Daoy (cell line): ENCODE measurements around the gene VPS26A. TPM values are rescaled to one million over a fixed set of nuclear protein-coding genes. Genes with fewer than 3 reads are reported as not detected.

Experiments
- DNase-seq: peaks from one replicate; pipeline ENCODE4 v3.0.0-alpha.2; 2015; ENCODE audit warnings: low read depth
- total RNA-seq: library from RNA; depleted of rRNA; stranded (reverse); fragments of >200 nt; shearing (Covaris generic); gene quantifications from 2 replicates; pipeline ENCODE4 v1.2.3, GENCODE V29; 2014; rRNA removed

VPS26A gene
- 21.7 and 32.5 TPM in 2 replicates for total RNA-seq

DNA sequence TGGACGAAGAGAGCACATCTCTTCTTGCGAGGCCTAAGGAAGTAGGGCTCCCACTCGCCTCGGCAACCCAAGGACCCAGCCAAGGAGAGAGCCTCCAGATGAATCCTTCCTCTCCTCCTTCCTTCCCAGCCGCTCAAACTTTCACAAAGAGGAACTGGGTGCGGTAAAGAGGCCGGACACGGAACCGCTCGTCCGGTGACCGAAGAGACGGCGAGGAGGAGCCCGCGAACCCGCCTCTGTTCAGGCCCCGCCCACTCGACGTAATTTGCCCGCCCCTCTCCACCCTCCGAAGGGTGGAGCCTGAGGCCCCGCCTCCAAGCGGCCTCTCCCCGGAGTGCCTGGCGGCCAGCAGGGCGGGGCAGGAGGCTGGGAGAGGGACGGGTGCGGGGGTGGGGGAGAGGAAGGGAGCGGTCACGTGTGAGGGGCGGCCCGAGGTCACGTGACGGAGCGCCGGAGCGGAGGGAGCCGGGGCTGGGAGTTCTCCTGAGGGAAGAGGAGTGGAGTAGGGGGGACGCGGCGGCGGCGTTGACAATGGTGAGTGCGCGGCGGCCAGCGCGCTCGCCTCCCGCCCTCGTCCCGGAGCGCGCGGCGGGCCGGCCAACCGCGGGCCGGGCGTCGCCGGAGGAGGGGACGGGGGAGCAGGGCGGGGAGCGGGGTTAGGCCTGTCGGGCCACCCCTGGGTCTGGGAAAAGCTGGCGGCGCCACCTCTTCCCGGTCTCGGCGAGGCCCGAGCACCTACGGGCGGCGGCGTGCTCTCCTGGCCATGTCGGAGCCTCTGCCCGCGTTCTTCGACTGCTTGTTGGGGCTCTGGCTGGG lies at the start of gene VPS26A:
Gene VPS26A, plus strand, starts transcription at position 432 of the 816 bp plus-strand sequence. Its CDS starts 100 bp downstream, at position 532.
- DNase-seq, result peak; percentile 98

DNA sequence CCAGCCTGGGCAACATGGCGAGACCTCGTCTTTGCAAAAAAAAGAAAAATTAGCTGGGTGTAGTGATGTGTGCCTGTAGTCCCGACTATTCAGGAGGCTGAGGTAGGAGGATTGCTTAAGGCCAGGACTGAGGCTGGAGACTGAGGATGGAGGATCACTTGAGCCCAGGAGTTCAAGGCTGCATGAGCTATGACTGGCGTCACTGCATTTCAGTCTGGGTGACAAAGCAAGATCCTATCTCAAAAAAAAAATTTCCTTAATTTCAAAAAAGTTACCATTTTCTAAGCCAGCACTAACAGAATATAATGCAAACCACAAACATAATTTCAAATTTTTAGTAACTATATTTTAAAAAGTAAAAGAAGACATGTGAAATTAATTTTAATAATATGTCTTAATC lies 49.4 kb upstream of the VPS26A start:
- DNase-seq, result no peak

DNA sequence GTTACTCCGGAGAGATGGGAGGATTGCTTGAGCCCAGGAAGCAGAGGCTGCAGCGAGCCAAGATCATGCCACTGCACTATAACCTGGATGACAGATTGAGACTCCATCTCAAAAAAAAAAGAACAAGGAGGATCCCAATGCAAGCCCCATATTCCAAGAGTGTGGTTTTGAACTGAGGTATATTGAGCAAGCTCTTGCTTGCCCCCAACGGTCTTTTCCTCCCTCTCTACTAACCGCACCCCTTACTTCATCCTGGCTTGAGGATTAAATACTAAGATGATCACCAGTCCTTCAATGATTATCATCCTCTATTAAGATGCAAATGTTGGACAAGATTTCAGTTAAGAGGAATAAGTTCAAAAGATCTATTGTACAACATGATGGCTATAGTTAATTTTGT lies 48.5 kb upstream of the VPS26A start:
- DNase-seq, result no peak

DNA sequence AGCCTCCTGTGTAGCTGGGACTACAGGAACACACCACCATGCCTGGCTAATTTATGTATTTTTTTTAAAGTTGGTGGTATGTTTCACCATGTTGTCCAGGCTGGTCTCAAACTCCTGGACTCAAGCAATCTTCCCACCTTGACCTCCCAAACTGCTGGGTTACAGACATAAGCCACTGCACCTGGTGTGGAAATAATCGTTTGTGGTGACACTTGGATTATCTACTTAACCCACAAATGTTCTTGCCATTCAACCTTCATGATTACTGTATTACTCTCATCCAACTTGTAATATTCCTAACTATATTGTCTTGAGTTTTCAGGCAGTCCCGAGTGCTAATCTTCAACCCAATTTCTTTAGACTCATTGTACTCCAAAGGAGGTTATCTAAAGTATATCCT lies 45.7 kb upstream of the VPS26A start:
- DNase-seq, result no peak

DNA sequence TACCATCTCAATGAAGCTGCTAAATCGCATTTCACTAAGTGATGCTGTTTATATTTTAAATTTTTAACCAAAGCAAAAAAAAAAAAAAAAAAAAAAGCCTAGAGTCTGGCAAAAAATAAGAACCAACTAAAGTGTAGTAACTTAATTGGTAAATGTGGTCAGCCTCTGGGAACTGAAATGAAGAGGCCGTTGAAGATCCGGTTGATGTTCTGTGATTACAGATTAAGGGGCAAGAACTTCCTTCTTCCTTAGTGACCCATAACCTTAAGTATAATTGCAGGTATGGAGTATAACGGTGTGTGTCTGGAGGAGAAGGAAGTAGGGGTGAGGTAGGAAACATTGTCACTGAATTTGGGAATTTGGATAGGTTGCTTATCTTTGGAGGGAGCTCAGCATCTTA lies 43.8 kb upstream of the VPS26A start:
- DNase-seq, result no peak

DNA sequence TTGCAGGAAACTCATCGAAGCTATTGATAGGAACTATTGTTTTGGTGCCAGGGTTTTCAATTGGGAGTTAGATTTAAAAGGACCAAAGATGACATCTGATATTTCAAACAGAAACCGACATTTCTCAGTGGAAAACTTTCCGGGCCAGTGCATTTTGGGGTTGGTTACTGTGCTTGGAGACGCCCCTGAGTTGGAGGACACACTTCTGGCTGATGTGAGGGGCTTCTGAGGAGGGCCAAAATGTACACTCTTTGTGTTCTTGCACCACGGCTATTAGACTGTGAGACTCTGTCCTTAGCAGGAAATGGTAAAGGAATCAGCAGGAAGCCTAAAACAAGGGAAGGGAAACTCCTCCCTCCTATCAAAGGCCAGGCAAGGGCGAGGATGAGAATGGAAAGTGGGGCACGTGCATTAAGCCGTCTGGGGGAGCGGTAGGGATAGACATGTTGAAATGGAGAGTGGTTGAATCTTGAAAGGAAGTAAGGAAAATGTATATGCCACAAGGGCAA lies 37.9 kb upstream of the VPS26A start:
- no peak for DNase-seq

DNA sequence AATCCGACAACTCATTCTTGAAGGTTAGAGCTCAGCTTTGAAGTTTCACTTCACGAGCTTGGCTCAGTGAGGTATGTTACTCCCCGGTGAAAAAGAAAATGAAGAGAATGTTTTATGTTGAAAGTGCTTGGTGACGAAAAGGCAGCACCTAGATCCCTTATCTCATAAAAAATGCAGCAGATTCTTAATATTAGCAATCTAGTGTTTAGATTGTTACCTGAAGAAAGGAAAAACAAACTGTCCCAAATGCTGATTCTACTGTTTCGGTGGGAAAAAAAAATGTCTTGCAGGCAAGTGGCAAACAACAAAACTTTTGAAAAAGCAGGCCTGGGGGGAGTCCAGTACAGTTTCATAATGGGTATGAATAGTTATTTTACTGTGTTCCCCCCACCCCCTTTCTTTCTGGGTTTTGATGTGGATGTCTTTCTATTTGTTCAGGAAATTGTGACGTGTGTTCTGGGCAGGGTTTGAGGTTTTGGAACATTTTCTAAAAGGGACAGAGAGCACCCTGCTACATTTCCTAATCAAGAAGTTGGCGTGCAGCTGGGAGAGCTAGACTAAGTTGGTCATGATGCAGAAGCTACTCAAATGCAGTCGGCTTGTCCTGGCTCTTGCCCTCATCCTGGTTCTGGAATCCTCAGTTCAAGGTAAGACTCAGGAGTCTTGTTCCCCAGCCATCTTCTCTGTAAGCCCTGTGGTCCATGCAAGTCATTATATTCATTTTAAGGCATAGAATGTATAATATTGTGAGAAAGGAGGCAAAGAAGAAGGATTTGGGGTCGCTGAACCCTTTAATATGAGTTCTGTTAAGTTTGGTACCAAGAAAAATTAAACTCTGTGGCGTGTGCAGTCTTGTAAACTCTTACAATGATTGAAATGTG lies 36.1 kb upstream of the VPS26A start, which contains the start of gene SRGN:
Gene SRGN, plus strand, starts transcription at position 514 of the 881 bp plus-strand sequence. Its CDS starts 55 bp downstream, at position 569.
- no peak for DNase-seq

DNA sequence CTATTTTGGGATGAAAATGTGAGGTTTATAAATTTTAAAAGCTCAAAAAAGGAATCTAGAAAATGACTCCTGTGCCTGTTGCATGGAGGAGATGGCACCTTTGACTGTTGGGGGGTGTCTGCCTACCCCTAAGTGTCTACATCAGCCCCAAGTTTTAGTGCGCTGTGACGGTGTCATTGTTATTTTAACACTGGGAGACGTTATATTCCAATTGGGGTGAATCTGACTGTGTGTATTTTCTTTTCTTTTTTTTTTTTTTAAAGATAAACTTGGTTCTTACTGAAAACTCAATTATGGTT lies 35.6 kb upstream of the VPS26A start:
- DNase-seq, result no peak

DNA sequence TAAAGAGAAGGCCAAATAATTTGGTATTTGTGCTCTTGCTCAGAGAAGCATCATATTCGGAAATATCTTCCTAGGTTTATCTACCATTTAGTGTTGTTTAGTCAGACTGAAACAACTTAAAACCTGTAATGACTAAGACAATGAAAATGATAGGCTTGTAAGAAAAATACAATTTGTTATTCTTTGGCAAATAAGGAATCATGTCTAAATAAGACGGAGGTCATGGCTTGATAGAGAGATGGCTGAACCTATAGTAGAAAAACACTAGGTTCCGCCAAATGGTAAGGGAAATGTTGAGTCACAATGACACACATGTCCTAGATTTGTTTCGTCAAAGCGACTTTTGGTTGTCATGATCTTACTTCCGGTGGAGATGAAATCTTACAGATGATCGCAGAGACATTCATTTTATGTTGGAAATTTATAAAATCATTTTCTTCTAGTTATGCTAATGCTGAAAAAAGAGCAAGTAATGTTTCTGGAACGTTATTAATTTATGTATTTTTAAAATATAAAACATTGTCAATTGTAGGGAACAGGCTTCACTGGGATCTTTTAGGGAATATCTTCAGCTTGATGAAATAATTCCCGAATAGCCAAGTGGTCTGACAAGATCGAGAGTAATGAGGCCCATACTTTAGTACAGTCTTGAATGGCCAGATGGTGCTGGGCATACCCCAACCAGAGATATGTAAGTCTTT lies 35.0 kb upstream of the VPS26A start:
- DNase-seq, result no peak

DNA sequence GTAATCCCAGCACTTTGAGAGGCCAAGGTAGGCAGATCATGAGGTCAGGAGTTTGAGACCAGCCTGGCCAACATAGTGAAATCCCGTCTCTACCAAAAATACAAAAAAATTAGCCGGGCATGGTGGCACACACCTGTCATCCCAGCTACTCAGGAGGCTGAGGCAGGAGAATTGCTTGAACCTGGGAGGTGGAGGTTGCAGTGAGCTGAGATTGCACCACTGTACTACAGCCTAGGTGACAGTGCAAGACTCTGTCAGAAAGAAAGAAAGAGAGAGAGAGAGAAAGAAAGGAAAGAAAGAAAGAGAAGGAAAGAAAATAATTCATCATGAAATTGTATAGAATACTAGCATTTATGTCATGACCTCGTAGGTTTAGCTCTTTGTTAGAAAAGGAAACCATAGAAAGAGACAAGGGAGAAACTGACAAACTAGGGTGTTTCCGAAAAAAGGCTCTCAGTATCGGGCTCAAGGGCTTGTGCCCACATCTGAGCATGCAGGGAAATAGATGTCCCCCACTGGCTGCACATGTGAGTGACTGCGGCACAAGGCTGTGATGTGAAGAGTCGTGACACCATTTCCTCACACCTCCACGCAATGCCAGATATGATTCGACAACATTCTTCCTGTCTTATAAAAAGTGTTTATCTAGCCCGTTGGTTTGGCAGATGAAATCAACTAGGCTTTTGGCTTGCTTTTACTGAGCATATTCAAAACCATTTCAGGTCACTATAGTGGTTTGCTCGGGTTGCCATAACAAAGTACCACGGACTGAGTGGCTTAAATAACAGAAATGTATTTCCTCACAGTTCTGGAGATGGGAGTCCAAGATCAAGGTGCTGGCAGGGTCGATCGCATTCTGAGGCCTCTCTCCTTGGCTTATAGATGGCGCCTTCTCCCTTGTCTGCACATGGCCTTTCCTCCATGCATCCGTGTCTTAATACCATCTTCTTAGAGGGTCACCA lies 34.1 kb upstream of the VPS26A start:
- DNase-seq, result no peak

DNA sequence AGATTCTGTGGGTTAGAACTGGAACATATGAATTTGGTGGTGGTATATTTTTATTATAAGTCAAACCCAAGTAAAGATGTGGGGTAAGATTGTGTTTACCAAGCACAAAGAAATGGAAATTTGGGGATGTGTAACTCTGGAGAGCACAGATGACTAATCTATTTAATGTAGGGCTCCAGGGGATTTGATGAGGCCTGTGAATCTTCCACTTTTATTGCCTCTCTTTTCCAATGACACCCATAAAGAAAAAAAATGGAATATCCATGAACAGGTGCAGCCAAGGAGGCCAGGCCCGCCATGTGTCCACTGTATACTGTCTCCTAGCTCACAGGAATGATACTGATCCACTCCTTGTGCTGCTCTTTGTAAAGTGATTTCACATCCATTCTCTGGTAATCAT lies 33.3 kb upstream of the VPS26A start:
- no peak for DNase-seq

DNA sequence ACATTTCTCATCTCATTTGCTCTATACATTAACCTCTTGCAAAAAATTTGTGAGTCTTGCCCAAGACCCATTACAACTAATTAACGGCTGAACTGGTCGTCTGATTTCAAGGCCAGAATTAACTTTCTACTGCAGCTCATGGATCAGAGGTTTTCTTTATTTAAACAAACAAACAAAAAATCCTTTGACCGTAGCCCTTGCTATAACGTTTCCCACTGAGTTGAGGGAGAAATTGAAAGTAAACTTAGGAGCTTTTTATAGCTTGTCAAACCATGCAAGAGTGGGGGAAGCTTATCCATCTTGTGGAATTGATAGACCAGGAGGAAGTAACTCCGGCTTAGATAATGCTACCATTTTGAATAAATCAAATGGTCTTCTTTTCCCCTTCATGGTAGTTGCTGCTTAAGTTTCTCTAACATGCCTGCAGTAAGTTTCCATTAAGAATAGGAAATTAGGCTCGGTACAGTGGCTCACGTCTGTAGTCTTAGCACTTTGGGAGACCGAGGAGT lies 32.8 kb upstream of the VPS26A start:
- no peak for DNase-seq

DNA sequence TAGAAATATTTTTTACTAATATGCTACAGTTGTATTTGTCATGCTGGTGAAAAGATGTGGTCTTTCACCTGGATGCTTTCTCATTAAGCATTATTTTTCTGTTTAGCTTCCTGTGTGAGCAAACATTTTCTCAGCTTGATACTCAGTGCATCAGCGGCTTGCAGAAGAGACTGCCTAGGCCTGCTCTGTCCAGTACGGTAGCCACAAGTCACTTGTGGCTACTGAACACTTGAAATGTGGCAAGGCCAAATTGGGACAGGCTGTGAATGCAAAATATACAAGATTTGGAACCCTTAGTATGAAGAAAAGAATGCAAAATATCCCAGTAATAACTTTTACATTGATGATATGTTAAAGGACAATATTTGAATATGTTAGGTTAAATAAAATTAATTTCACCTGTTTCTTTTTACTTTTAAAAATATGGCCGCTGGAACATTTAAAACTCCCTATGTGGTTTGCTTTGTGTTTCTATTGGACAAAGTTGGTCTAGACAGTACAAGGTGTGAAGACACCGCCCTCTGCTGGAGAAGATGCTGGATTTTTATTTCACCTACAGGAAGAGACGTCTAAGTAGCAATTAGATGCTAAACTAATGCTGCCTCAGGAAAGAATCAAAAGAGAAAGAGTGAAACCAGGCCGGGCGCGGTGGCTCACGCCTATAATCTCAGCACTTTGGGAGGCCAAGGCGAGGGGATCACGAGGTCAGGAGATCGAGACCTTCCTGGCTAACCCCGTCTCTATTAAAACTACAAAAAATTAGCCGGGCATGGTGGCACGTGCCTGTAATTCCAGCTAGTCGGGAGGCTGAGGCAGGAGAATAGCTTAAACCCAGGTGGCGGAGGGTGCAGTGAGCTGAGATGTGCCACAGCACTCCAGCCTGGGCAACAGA lies 30.8 kb upstream of the VPS26A start:
- peak; percentile 68 for DNase-seq

DNA sequence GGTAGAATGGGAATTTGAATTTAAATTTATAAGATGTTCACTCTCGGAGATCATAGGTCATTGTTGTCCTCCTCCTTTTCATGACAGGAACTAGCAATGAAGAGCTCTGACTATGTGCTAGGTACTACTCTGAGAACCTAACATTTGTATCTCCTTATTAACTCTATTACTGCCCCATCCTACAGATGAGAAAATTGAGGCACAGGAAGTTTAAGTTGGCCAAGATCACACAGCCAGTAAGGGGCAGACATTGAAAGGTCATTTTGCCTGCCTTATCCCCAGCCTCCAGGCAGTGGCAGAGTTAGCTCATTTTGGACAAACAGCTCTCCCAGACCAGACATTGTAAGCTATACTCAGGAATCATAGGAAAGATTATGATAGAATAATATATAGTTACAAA lies 30.0 kb upstream of the VPS26A start:
- DNase-seq, result no peak

DNA sequence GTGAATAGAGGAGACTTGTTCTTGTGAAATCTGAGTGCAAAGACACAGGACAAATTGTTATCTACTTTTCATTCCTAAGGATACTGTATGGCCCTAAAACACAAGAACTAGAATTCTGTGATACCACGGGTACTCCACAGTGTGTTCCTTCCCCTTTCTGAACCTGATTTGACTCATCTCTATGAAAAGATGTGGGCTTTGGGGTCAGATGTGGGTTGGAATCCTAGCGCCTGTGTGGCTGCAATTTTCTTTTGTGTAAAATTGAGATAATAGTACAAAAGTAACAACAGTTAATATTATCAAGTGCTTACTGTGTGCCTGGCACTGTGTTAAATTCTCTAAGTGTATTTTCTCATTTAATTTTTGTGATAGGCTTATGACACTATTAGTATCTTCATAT lies 27.9 kb upstream of the VPS26A start:
- no peak for DNase-seq

DNA sequence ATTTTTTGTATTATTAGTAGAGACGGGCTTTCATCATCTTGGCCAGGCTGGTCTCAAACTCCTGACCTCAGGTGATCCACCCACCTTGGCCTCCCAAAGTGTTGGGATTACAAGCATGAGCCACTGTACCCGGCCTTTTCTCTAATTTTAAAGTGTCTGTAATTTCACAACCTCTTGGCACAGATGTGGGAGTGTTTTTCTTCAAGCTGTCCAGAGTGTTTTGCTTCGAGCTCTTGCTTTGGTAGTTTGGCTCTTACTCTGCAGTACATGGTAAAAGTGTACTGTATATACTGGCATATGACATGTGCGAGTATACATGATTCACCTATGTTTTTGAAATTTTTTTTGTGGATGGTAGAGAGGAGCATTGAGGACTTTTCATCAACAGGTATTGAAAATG lies 26.2 kb upstream of the VPS26A start:
- no peak for DNase-seq

DNA sequence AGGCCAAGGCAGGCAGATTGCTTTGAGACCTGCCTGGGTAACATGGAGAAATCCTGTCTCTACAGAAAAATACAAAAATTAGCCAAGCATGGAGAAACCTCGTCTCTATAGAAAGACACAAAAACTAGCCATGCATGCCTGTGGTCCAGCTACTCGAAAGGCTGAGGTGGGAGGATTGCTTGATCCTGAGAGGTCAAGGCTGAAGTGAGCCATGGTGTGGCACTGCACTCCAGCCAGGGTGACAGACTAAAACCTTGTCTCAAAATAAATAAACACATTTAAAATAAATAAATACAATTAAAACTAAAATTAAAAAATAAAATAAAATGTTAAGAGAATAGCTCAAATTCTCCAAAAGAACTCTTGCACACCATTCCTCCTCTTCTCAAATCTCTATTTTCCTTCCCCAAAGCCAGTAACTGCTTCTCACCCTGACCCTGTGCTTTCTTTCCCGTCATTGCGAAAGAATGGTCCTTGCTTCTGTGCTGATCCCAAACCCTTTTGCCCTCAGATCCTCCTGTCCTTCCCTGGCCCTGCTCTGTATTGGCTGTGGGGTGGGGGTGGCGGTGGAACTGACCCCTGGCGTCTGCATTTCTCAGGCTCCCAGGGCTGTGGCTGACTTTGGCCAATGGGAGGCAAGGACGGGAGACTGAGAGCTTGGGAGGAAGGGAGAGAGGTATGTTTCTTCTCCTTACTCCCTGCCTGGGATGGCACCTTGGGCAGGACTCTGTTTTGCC lies 23.7 kb upstream of the VPS26A start:
- no peak for DNase-seq

DNA sequence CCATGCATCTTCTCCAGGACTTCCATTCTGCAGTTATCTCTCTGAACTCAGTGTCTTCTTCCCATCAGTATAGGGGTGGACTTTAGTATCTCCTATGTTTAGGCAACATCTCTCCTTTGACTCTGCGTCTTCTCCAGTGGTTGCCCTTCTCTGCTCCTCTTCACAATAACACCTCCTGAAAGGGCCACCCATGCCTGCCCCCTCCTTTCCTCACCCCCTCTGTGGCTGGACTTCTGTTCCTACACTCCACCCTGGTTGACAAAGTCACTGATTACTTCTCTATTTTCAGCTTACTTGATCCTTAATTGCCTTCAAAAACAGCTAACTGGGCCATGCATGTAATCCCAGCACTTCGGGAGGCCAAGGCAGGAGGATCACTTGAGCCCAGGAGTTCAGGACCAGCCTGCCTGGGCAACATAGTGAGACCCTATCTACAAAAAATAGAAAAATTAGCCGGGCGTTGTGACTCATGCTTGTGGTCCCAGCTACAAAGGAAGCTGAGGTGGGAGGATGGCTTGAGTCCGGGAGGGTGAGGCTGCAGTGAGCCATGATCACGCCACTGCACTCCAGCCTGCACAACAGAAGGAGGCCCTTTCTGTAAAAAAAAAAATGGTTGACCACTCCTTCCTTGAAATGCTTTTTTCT lies 22.4 kb upstream of the VPS26A start:
- peak; percentile 74 for DNase-seq
